GM12891 (cell line): ENCODE measurements around the gene CAMTA1.

Experiments
- POLR2A ChIP-seq: IDR thresholded peaks from 2 replicates; pipeline ENCODE4 v1.6.1; 2011; ENCODE audit warnings: low read depth, low read length, control low read depth
- POLR2AphosphoS5 ChIP-seq: IDR thresholded peaks from 2 replicates; pipeline ENCODE4 v1.6.1; 2011; ENCODE audit warnings: low read depth, low read length, control low read depth
- POU2F2 ChIP-seq: IDR thresholded peaks from 2 replicates; pipeline ENCODE4 v1.6.1; 2011; ENCODE audit warnings: low read depth, mild to moderate bottlenecking, control low read depth, low read length, moderate library complexity
- SPI1 ChIP-seq: IDR thresholded peaks from 2 replicates; pipeline ENCODE4 v1.6.1; 2011; ENCODE audit warnings: low read depth, low read length, control low read depth
- TAF1 ChIP-seq: IDR thresholded peaks from 2 replicates; pipeline ENCODE4 v1.6.1; 2011; ENCODE audit warnings: low read depth, low read length, control low read depth

GRCh38 chr1:7519861-7520395 lies 734.7 kb downstream of the CAMTA1 start:
- TF ChIP-seq POLR2A (no peak), SPI1 (no peak), TAF1 (no peak), POLR2AphosphoS5 (no peak), POU2F2 (no peak)
